Central memory CD4-positive, alpha-beta T cell (primary cell): ENCODE data around the gene HTR2A.

Experiments used
- DNase-seq: peaks from one replicate; pipeline ENCODE4 v3.0.0; 2022
- total RNA-seq, 3 experiments: gene quantifications; one replicate each; lab custom pipeline; 2026; lab: John Stamatoyannopoulos, UW

HTR2A gene
- total RNA-seq = 0 reads per million in 3 experiments

DNA sequence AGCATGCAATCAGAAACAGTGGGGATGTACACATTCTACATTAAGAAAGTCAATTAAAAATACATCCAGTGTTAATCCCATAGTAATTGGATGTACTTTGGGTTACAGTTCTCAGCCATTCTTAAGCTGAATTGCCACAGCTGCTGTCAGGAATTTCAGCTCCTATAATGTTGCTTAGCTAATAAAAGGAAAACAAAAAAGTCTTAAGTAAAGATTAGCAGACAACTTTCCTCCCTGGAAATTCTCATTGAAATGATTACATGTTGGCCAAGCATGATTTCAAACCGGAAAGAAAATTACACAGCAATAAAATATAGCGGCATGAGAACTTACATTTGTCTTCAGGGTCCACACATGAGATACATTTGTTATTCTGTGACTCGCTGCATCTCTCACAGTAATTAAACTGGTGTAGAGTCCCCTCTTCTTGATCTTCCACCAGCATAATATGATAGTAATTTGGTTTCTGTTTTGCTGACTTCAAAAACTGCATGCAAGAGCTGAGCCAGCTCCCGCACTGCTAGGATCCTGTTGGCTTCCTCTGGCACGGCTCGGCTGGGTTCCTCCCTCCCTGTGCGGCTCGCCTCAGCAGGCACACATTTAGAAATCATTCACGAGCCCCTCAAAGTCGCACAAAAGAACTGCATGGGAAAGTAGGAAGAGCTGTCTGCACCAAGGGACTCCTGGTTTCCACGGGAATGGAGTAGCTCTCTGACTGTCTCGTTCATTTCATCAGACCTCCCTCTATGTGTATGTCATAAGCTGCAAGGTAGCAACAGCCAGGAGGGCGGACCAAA lies at the start of gene HTR2A:
Gene HTR2A (minus strand): TSS at position 713 of the 797 bp plus-strand sequence. CDS start 1,147 bp downstream, outside the sequence.
- DNase-seq = no peak

DNA sequence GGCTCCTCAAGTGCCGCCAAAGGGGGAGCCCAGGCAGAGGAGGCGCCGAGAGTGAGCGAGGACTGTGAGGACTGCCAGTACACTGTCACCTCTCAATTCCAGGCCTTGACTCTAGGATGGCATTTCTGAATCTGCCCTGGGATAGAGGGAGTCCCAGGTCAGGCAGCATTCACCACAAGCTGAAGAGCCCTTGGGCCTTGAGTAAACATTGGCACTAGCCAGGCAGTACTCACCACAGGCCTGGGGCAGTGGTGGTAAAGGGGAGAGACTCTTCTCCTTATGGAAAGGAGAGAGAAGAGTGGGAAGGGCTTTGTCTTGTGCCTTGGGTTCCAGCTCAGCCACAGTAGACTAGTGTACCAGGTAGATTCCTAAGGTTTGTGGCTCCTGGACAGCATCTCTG lies 39.7 kb upstream of the HTR2A start:
- DNase-seq = no peak

- DNase-seq = no peak
Observed at GRCh38 chr13:46934749-46935148, 37.9 kb upstream of the HTR2A start.

DNA sequence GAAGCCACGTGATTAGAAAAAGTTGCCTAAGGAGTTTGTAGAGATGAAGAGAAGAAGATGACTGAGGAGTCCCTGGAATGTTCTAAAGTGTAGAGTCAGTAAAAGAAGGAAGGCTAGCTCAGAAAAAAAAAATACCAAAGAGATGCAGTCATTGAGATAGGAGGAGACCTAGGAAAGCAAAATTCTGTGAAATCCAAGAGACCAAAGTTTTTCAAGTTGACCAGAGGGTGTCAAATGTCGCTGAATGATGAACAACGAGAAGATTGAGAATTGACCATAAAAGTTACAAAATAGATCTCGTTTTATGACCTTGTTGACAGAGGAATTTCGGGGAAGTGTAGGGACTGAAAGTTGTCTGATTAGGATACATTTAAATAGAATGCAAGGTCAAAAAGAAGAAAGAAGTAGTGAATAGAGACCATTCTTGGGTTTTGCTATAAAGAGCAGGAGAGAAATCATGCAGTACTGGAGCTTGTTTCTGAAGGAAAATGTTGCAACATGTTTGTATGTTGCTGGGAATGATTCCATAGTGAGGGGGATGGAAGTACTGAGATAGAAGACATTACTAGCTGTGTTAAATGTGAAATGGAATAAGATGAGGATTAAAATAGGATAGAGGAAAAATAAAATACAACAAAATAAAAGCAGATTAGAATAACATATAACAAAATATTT lies 30.2 kb upstream of the HTR2A start:
- no peak for DNase-seq

DNA sequence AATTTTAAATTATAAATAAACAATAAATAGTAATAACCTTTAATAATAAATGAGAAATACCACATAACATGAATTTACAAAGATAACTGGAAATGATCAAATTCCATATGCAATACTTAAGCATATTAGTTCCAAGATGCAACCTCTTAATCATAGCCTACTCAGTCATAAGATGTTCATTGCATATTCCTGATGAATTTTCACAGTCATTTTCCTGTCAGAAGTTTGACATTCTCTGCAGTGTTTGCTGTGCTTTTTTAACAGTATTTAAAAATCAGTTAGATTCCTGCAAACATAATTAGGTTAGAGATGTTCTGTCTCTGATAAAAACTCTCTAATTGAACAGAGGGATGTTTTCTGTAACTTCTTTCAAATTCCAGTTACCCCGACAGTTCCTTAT lies 28.6 kb upstream of the HTR2A start:
- no peak for DNase-seq

GRCh38 chr13:46914341-46914740 lies 17.5 kb upstream of the HTR2A start:
- no peak for DNase-seq

- no peak for DNase-seq
Observed at GRCh38 chr13:46913757-46914156, 16.9 kb upstream of the HTR2A start.

DNA sequence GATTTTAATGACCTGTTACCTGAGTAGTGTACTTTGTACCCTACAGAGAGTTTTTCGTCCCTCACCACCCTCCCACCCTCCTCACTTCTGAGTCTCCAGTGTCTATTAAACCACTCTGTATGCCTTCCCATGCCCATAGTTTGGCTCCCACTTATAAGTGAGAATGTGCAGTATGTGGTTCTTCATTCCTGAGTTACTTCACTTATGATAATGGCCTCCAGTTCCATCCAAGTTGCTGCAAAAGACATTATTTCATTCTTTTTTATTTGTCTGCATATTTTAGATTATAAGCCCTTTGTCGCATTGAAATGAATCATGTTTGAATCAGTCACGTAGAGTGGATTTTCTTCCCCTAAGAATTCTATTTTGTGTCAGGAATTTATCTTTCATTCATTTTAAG lies 12.2 kb upstream of the HTR2A start:
- no peak for DNase-seq

GRCh38 chr13:46908501-46908900 lies 11.6 kb upstream of the HTR2A start:
- no peak for DNase-seq

GRCh38 chr13:46906405-46906804 lies 9.6 kb upstream of the HTR2A start:
- no peak for DNase-seq

- no peak for DNase-seq
Observed at GRCh38 chr13:46905249-46905648, 8.4 kb upstream of the HTR2A start.

- DNase-seq = no peak
Observed at GRCh38 chr13:46903748-46904147, 6.9 kb upstream of the HTR2A start.

DNA sequence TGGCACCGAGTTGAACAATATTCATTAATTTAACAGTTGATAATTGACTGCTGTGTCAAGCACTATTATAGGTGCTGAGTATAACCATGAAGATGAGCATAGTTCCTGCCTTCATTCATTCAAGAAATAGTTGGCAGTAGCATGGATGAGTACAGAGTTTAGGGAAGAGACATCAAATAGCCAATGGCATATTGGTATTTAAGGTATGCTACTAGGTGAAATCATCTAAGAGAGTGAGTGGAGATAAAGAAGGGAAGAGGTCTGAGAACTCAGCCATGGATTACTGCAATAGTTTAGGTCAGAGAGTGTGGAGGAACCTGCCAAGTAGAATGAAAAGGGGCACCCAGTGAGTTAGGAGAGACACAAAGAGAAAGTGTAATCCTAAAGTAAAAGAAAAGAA lies 4.9 kb upstream of the HTR2A start:
- DNase-seq = no peak

- DNase-seq = no peak
Observed at GRCh38 chr13:46899801-46900200, 2.9 kb upstream of the HTR2A start.

DNA sequence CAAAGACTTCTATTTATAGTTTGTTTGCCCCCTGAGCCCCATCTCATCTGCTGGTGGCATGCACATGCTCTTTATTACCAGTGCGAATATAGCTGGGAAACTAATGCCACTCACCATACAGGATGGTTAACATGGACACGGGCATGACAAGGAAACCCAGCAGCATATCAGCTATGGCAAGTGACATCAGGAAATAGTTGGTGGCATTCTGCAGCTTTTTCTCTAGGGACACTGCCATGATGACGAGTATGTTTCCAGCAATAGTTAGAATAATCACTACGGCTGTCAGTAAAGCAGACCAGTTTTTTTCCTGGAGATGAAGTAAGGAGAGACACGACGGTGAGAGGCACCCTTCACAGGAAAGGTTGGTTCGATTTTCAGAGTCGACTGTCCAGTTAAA lies 1.5 kb downstream of the HTR2A start:
- DNase-seq = no peak

DNA sequence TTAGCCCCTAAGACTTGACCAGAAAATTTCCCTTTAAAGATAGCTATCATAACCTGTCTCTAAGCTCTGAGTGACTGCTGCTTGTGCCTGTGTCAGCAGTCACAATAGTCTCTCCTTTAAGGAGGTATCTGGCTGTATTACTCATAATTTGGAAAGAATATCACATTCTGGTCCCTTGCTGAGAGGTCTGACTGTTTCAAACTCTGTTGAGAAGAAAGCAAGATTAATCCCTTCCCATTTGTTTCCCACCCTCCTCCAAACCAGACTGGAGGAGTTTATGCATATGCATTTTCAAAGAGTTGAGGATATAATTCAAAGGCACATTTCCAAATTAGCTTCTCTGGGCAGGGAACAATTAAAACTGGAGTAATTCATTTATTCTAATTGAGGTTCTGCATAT lies 2.3 kb downstream of the HTR2A start:
- no peak for DNase-seq

GRCh38 chr13:46893798-46894560 lies 2.9 kb downstream of the HTR2A start:
- peak; percentile 39 for DNase-seq

GRCh38 chr13:46893221-46893740 lies 3.6 kb downstream of the HTR2A start:
- no peak for DNase-seq

DNA sequence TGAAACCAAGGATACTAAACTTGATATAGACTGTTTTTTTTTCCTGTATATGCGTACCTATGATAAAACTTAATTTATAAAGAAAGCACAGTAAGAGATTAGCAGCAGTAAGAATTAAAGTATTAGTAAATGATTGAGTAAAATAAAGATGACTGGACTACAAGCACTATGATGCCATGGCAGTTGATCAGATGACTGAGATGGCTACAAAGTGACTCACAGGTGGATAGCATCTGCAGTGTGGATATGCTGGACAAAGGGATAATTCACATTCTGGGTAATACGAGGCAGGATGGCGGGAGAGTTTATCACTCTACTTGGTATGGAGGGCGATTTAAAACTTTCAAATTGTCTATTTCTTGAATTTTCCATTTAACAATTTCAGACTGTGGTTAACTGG lies 11.8 kb downstream of the HTR2A start:
- no peak for DNase-seq

DNA sequence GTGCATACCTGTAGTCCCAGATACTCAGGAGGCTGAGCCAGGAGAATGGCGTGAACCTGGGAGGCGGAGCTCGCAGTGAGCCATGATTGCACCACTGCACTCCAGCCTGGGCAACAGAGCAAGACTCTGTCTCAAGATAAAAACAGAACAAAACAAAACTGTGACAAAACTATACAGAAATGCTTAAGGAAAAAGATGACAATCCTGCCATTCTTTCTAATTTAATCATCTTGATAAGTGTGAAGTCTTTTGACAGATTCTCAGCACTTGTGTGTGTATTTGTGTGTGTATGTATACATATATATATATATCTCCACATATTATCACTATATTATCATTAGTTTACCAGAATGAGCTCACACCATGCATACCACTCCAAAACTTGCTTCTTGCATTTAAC lies 12.3 kb downstream of the HTR2A start:
- no peak for DNase-seq

DNA sequence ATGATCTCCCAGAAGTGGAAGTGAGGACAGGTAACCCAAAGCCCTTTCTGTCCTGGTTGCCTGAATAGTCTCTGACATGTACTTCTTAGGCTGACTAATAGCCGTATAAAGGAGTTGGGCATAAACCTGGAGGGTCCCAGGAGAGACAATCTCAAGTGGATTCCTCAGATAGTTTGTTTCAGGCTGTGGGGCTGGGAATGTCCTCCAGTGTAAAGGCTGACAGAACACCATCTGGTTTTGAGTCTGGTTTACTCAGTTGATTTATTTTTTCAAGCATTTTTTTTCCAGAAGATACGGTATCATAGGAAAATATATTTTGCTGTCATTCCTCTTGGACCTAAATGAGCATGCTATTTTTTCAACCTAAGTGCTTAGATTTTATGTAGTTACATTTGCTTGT lies 15.2 kb downstream of the HTR2A start:
- DNase-seq = no peak

DNA sequence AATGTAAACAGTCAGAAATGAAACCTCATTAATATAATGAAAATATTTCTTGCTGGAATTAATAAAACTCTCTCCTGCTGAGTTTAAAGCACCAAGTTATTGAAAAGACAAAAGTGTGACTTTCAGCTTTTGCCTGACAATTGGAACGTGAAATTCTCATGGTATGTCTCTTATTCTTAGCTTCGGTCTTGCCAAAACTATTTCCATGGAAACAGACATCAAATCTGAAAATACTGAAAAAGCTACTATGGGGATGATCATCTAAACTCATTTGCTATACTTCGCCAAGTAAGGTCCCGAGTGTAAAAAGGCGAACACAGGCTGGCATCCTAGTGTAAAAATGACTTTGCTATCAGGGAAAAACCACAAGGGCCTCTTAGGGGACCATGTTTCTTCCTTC lies 22.8 kb downstream of the HTR2A start:
- DNase-seq = no peak

GRCh38 chr13:46871557-46871956 lies 25.3 kb downstream of the HTR2A start:
- DNase-seq = no peak
